Measurements from ENCODE around the gene SNX12.

- no peak for TF ChIP-seq CTCF (IDR thresholded peaks at IDR 0.05)
- no peak for TF ChIP-seq POLR2A (IDR thresholded peaks at IDR 0.05)
- TF ChIP-seq POLR2AphosphoS5 (IDR thresholded peaks at IDR 0.05; ENCODE audit: insufficient read depth in 1 of 2, low read depth in 1 of 2) = no peak
These were observed 39.7 kb upstream of the SNX12 start for GRCh38 chrX:71107762-71108360.
